RPMI7951 (cell line): ENCODE results near the gene OPHN1. TPM values are rescaled to one million over a fixed set of nuclear protein-coding genes. Genes with fewer than 3 reads are reported as not detected.
"Not testable (repeated sequence)": the region's sequence is repeated elsewhere in the genome, so short reads cannot be mapped to it uniquely, and the experiment has no call there.

Source experiments
- DNase-seq: peaks from one replicate; pipeline ENCODE4 v3.0.0-alpha.2; 2012; ENCODE audit warnings: low read depth
- total RNA-seq: library from RNA; depleted of rRNA; stranded (reverse); fragments of >200 nt; shearing (Covaris generic); gene quantifications from 2 replicates; pipeline ENCODE4 v1.2.3, GENCODE V29; 2014

OPHN1 gene
- total RNA-seq, 1 experiment from 2014 or later: 6.0 TPM

DNA sequence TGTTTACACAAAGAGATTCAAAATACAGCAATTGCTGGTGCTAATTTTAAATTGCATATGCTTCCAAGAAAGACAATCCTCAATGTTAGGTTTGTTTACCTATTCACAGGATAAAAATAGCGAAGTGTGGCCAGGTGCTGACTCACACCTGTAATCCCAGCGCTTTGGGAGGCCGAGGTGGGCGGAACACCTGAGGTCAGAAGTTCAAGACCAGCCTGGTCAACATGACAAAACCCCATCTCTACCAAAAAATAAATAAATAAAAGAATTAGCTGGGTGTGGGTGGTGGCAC lies 77.7 kb downstream of the OPHN1 start:
- no peak for DNase-seq

DNA sequence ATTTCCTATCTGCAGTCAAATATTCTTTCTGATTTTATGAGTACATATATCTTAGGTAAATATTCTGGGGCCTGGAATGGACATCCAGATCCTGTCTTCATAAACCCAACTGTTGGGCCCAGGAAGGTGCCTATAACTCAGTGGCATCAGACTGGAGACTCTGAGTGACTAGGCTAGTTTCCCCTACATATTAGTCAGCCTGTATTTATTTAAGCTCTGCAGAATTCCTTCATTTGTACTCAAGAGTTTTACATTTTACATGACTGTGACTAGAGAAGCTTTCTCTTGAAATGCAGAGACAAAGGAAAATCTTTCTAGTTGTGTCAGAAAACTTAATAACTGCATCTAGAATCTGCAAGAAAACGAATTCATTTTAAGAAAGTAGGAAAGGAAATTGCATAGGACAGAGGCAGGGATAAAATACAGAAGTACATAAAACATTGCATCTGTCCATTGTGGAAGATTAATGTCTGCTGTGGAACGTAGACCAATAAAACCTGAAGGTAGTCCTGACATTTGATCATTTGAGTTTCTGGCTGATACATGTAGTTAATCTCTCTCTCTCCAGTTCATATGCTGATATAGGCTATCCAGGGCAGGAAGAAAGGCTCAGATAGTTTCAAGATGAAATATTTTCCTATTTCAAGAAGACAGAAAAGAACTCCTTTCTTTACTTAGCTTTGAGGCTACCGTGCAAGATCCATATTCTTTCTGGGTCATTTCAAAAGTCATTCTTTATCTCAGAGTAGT lies 78.2 kb downstream of the OPHN1 start:
- no peak for DNase-seq

DNA sequence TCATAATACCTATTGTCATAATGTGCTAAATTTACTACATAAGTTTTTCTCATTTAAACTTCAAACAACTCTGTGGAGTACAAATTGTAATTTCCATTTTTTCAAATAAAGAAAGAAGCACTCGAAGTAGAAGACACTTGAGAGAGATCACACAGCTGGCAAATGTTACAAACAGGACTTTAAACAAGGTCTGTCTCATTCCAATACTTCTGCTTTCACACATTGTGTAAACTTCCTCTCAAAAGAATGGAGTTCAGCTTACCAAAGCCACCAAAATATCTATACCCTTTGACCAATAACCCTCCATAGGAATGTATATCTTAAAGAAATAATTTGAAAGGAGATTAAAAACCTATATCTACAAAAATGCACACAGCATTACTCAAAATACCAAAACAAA lies 88.3 kb downstream of the OPHN1 start:
- DNase-seq: no peak

DNA sequence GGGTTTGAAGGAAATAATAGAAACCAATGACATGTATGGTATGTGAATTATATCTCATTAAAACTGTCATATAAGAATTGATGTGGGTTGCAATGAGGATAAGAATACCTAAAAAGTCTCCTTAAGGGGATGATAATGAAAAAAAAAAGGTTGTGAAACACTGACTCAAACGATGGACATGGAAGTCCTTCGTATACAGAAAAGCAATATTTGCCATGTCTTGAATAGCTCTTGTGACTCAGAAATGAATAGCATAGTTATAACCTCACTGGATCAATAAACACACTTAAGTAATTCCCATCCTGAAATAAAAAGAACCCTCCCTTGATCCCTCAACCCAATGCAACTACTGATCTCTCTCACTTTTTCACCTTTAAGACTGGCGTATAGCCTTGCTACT lies 89.7 kb downstream of the OPHN1 start:
- DNase-seq: no peak

DNA sequence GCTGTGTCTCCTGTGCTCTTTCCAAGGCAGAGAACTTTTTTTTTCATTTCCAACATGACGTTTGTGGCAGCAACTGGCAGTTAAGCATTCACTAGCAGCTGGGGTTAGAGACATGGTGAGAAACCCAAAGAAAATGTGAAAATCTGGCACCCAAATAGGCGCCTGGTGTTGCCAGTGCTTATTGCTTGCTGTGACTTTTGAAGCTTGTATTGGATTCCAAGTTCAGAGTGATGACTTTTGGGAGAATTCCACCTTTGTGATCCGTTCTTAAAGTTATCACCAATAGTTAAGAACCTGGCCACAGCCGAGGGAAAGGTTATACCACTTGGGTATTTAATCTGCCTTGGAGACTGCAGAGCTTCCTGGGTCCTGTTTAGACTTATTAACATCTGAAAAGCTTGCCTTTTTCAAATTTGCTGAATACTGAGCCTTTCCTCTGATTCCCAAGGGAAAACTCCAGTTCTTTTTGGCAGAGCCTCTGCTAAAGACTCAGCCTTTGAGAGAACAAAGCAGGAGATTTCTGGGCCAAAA lies 101.0 kb downstream of the OPHN1 start:
- DNase-seq: no peak

DNA sequence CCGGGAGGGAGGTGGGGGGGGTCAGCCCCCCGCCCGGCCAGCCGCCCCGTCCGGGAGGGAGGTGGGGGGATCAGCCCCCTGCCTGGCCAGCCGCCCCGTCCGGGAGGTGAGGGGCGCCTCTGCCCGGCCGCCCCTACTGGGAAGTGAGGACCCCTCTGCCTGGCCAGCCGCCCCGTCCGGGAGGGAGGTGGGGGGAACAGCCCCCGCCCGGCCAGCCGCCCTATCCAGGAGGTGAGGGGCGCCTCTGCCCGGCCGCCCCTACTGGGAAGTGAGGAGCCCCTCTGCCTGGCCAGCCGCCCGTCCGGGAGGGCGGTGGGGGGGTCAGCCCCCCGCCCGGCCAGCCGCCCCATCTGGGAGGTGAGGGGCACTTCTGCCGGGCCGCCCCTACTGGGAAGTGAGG lies 106.5 kb downstream of the OPHN1 start:
- not testable (repeated sequence) for DNase-seq

DNA sequence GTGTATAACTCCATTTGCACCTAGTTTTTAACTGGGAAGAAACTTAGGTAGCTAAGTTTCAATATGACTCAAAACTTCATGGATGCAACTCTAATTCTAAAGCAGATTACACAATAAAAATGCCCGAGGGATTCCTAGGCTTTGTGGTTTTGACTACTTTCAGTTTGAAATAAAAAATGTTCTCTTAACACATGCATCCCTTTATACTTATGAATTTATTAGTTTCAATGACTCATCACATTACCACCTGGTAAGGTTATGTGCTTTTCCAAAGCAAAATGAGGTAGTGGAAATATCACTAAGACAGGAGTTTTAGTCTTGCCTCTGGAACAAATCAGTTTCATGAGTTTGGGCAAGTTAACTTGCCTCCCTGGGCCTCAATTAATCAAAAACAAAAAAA lies 125.5 kb downstream of the OPHN1 start:
- DNase-seq: peak; percentile 85

DNA sequence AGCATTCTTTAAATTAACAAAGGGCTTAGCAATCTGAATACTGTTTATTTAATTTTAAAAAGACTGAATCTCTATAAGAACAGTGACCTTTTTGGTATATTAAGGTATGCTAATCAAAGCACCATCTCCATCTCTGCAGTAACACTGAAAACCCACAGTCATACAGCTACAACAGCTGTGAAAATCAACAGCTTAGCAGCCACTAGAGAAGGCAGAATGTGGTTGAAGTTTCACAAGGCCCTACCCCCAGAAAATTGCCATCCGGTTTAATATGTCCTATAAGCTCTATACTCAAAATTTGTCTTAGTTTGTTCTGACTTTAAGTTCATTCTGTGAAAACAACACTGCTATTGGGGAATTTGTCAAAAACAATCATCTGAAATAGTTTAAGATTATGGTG lies 128.7 kb downstream of the OPHN1 start:
- DNase-seq: no peak

DNA sequence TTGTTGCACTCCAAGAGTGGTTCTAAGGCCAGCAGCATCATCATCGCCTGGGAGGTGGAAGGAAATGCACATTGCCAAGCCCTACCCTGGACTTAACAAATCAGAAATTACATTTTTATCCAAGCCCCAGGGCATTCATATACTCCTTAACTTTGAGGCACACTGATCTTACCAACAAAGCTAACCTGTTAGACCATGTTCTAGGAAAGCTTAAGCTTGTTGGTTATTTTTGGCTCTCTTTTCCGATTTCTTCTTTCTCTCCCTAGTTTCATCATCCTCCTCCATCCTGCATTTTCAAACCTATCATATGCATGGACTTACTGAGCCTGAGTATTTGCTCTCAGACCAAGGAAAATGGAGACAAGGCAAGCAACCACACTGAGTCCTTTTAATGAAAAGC lies 133.4 kb downstream of the OPHN1 start:
- DNase-seq: no peak

DNA sequence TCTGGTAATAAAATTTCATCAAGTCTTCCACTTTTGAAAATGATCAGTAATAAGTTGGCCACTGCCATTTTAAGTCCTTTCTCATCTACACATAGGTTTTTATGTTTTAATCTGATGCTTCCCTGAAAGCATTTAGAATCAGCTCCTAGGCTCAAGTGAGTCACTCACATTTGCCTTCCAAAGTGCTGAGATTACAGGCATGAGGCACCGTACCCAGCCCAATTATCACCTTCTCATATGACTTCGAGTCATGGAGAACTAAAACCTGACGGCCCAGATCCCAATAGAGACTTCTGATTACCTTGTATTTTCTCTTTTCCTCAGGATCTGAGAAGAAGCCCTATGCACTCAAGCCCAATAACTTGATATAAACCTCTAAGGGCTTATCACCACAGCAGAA lies 140.8 kb downstream of the OPHN1 start:
- no peak for DNase-seq

DNA sequence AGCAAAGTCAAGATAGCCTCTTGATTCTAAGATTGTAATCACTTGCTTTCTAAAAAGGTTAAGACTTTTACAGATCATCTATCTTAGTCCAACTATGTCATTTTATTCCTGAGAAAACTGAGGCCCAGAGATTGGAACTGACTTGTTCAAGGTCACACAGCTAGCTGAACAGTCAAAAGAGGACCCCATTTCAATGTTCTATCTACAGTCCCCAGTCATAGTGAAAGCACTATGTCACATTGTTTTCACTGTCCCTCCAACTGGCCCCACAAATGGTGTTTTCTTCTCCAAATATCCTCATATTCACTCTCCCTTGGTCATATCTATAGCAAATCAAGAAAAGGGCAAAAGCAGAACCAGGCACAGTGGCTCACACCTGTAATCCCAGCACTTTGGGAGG lies 145.2 kb downstream of the OPHN1 start:
- DNase-seq: no peak

DNA sequence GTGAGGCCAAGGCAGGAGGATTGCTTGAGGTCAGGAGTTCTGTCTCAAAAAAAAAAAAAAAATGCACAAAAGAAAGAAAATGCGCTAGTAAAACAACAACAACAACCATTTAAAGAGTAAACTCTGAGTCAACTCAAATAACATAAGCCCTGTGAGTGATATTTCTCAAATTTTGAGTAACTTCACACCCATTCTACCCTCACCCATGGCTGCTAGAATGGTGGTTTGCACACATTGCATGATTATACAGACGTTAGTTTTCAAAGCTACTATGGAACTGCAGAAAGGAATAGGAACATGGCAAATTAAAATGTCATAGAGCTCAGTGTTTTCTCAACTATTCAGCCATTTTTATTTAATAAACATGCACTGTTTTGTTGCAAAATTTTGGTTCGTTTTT lies 145.9 kb downstream of the OPHN1 start:
- DNase-seq: no peak

DNA sequence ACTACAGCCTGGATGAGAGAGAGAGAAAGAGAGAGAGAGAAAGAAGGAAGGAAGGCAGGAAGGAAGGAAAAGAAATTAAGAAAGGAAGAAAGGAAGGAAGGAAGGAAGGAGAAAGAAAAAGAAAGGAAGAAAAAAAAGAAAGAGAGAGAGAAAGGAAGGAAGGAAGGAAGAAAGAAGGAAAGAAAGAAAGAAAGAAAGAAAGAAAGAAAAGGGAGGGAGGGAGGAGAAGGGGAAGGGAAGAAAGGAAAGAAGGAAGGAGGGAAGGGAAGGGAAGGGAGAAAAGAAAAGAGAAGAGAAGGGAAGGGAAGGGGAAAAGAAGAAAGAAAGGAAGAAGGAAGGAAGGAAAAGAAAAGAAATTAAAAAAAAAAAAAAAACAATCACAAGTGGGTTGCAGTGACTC lies 146.3 kb downstream of the OPHN1 start:
- DNase-seq: no peak

DNA sequence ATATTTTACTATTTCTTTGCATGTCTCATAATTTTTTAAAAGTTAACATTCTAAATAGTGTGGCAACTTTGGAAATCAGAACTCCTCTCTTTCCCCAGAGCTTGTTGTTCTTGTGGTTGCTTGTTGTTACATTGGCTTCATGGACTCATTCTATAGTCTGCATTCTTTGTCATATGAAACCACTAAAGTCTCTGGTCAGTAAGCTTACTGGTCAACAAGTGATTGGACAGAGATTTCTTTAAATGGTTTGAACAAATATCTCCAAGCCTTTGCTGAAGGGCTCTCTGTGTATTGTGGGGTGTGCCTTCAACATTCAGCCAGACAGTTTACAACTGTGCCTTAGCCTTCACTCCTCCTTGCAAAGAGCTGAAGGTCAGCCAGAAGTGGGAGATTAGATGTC lies 147.2 kb downstream of the OPHN1 start:
- peak; percentile 3 for DNase-seq

DNA sequence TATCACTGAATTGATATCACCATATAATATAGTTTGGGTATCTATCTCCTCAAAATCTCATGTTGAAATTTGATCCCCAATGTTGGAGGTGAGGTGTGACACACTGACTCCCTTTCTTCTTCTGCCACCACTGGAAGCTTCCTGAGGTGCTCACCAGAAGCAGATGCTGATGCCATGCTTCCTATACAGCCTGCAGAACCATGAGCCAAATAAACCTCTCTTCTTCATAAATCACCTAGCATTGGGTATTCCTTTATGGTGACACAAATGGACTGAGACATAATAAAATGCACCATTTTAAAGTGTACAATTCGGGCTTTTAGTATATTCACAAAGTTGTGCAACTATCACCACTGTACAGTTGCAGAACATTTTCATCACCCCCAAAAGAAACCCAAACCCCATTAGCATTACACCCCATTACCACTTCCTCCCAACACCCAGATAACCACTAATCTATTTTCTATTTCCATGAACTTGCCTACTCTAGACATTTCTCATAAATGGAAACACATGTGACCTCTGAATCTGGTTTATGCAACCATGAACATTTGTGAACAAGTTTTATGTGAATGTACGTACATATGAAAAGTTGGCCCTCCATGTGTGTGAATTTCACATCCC lies 148.9 kb downstream of the OPHN1 start:
- no peak for DNase-seq

DNA sequence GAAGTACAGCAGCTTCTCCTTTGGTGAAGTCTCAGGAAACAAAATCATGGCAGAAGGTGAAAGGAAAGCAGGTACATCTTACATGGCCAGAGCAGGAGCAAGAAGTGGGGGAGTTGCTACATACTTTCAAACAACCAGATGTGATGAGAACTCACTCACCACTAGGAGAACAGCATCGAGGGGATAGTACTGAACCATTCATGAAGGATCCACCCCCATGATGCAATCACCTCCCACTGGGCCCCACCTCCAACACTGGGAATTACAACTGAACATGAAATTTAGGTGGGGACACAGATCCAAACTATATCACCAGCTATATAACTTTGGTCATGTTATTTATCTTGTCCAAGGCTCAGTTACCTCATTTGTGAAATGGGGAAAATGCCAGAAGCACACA lies 159.4 kb downstream of the OPHN1 start:
- DNase-seq: peak; percentile 8

DNA sequence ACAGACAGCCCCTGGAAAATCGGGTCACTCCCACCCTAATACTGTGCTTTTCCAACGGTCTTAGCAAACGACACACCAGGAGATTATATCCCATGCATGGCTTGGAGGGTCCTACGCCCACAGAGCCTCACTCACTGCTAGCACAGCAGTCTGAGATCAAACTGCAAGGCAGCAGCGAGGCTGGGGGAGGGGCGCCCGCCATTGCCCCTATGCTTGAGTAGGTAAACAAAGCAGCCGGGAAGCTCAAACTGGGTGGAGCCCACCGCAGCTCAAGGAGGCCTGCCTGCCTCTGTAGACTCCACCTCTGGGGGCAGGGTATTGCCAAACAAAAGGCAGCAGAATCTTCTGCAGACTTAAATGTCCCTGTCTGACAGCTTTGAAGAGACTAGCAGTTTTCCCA lies 168.5 kb downstream of the OPHN1 start:
- not testable (repeated sequence) for DNase-seq

DNA sequence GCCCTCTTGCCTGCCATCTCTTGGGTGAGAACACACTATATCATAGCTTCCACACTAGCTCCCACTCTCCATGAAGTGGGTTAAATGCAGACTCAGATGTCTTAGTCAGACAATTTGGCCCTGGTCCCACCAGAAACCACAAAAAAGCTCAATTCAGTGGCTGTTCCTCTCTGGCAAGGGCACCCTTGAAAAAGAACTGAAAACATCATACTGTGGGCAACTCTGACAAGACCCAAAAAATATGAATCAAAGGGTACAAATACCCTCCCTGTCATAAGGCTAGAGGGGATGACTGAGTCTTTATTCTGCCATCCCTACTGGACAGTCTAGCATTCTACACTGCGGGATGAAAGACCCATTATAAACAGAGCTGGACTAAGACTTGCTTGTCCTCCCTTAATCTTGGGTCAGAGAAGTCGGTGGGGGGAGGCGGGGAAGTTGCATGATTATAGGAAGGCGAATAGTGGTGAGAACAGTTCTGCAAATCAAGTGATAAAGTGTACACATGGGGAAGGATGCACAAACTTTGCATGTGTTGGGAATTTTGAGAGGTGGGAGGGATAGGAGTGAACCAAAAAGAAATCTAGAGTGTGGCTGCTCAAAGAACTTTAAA lies 172.1 kb downstream of the OPHN1 start:
- peak; percentile 80 for DNase-seq

DNA sequence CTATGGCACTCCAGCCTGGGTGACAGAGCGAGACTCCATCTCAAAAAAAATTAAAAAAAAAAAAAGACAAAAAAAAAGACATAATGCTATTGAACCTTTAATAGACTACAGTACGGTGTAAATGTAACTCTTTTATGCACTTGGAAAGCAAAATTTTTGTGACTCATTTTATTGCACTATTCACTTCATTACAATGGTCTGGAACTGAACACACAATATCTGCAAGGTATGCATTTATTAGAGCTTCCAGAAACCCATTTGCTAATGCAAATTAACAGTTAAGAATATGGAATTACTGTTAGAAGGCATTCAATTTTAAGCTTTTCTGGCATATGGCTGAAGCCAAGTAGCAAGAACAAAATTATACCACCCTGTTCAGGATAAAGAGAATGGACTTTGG lies 176.3 kb downstream of the OPHN1 start:
- DNase-seq: no peak

DNA sequence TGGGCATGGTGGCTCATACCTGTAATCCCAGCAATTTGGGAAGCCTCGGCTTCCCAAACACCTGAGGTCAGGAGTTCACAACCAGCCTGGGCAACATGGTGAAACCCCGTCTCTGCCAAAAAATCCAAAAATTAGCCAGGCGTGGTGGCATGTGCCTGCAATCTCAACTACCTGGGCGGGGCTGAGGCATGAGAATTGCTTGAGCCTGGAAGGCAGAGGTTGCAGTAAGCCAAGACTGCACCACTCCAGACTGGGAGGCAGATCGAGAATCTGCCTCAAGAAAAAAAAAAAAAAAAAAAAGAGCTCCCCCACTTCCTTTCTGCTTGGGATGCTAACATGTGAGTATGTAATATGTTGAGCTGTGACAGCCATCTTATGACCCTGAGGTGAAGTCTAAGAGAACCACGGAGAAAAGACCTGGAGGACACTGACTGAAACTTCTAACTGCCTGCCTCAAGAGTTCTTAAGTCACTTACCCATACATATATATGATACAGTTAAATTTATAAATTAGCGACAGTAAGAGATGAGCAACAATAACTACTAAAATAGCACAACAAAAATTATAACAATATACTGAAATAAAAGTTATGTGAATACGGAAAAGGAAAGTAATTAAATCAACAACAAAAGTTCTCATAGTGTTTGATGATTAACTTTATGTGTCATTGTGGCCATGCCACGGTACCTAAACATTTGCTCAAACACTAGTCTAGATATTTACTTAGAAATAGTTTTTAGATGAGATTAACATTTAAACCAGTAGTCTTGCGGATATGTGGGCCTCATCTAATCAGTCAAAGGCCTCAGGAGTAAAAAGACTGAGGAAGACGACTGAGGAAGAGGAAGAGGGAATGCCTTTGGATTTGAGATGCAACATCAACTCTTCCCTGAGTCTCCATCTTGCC lies 178.3 kb downstream of the OPHN1 start:
- no peak for DNase-seq

DNA sequence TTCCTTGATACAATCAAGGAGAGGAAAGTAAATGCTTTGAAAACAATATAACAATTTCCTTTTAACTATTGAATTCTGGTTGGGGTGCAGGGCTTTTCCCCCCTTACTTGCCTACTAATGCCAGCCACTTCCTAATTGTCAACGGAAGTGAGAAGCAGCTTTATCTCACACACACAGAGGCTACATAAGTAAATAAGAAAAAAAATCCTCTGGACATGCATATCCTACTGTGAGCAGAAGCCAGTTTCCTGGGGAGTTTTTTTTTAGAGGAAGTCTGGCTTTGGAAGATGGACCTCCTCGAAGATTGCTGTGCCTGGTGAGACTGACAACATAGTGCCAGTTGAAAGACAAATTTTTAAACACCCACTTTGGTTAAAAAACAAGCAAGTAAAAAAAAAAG lies 180.6 kb downstream of the OPHN1 start:
- DNase-seq: no peak

DNA sequence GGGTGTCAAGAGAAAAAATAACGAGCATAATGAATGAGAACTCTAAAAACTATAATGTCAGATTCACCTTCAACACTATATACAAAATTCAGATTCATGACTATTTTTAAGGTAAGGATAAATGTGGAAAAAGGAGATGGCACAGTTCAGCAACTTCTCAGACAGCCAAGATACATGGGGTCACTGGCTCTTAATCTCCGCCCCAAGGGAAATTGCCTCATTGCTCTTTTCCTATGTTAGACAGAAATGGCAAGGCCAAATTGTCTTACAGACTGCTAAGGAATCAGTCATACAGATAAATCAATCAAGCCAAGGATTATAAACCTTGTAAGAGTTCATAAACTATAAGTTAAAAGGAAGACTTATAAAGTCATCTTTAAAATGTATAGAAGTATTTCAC lies 183.4 kb downstream of the OPHN1 start:
- no peak for DNase-seq
